PC-9 (cell line): ENCODE data around the gene PKD1L1. TPM values are rescaled to one million over a fixed set of nuclear protein-coding genes. Genes with fewer than 3 reads are reported as not detected.

Experiments
- BruUV-seq: library from RNA; stranded (reverse); fragments of 400-500 nt; replicated peaks from 2 replicates; lab custom pipeline; 2021; lab: Mats Ljungman, UMichigan
- CTCF ChIA-PET: fragments of 300-600 bp; sonication (Branson Sonifier 250); formaldehyde crosslinking; loops from one replicate; lab custom pipeline; 2022; ENCODE audit warnings: antibody characterized with exemption; lab: Charles Lee
- POLR2A ChIA-PET: fragments of 300-600 bp; sonication (Branson Sonifier 250); formaldehyde crosslinking; loops from one replicate; lab custom pipeline; 2022; ENCODE audit warnings: antibody characterized with exemption; ENCODE audit not compliant: unreplicated experiment; lab: Charles Lee
- DNase-seq, 2 experiments: peaks; one replicate each; pipeline versions ENCODE4 v3.0.0 to v3.0.0-alpha.2; 2015 to 2022; ENCODE audit warnings: mixed read lengths in 1 of 2
- H2AFZ ChIP-seq: fragments of 200-600 bp; sonication (generic); 2 replicates; pipeline ENCODE4 v1.8.1; 2017; ENCODE audit warnings: antibody characterized with exemption
- H3F3A ChIP-seq: fragments of 200-600 bp; sonication (generic); 2 replicates; pipeline ENCODE4 v1.8.1; 2017; ENCODE audit warnings: antibody characterized with exemption, mild to moderate bottlenecking, low read depth; ENCODE audit not compliant: insufficient read depth
- H3K27ac ChIP-seq: fragments of 200-600 bp; sonication (generic); 2 replicates; pipeline ENCODE4 v1.6.1; 2016; ENCODE audit warnings: mixed run types
- H3K27me3 ChIP-seq: fragments of 200-600 bp; sonication (generic); 2 replicates; pipeline ENCODE4 v1.6.1; 2016; ENCODE audit warnings: low read depth, mixed run types; ENCODE audit not compliant: insufficient read depth
- H3K36me3 ChIP-seq: fragments of 200-600 bp; sonication (generic); 2 replicates; pipeline ENCODE4 v1.6.1; 2016; ENCODE audit warnings: low read depth, mixed run types
- H3K4me1 ChIP-seq: fragments of 200-600 bp; sonication (generic); replicated peaks from 2 replicates; pipeline ENCODE4 v1.6.1; 2016; ENCODE audit warnings: mixed run types; ENCODE audit not compliant: insufficient read depth
- H3K4me2 ChIP-seq: fragments of 200-600 bp; sonication (generic); 2 replicates; pipeline ENCODE4 v1.6.1; 2017; ENCODE audit warnings: mixed run types
- H3K4me3 ChIP-seq: fragments of 200-600 bp; sonication (generic); 2 replicates; pipeline ENCODE4 v1.6.1; 2016; ENCODE audit warnings: mixed run types
- H3K79me2 ChIP-seq: fragments of 200-600 bp; sonication (generic); 2 replicates; pipeline ENCODE4 v1.6.1; 2017; ENCODE audit warnings: low read depth, mixed run types
- H3K9me2 ChIP-seq: fragments of 200-600 bp; sonication (generic); 2 replicates; pipeline ENCODE4 v1.8.1; 2017; ENCODE audit warnings: mild to moderate bottlenecking; ENCODE audit not compliant: insufficient read depth
- H3K9me3 ChIP-seq: fragments of 200-600 bp; sonication (generic); 2 replicates; pipeline ENCODE4 v1.8.1; 2016; ENCODE audit warnings: low read depth; ENCODE audit not compliant: insufficient read depth
- H4K20me1 ChIP-seq: fragments of 200-600 bp; sonication (generic); 2 replicates; pipeline ENCODE4 v1.8.1; 2017; ENCODE audit not compliant: insufficient read depth
- CTCF ChIP-seq: fragments of 200-600 bp; sonication (generic); conservative IDR thresholded peaks from 2 replicates; pipeline ENCODE4 v1.6.1; 2017; ENCODE audit warnings: mixed run types, antibody characterized with exemption, mild to moderate bottlenecking, moderate library complexity
- EZH2 ChIP-seq: fragments of 200-600 bp; sonication (generic); IDR thresholded peaks from 2 replicates; pipeline ENCODE4 v1.8.0; 2017; ENCODE audit warnings: antibody characterized with exemption, low read depth
- intact Hi-C: fragments of 100-400 bp; cut with micrococcal nuclease; formaldehyde crosslinking; loops from one replicate; pipeline ENCODE4 v1.10.0; 2022; ENCODE audit not compliant: unreplicated experiment
- total RNA-seq: library from RNA; stranded (reverse); gene quantifications from 2 replicates; pipeline ENCODE4 v1.2.3, GENCODE V29; 2021

Gene PKD1L1
- total RNA-seq, 1 experiment from 2014 or later = 0.07 TPM

- ChIA-PET CTCF (no interaction called here), POLR2A (no interaction called here)
- no peaks in the 10 kb centered on the region for H3F3A ChIP-seq
- no peaks in the 10 kb centered on the region for H3K4me1 ChIP-seq
- no peaks in the 10 kb centered on the region for H3K79me2 ChIP-seq
- BruUV-seq = no TSS peak
- DNase-seq = no peak
- H3K9me3 ChIP-seq = 0 out of 2 replicates have a peak, but pooled peaks cover 8% of the 10 kb centered on the region
- TF ChIP-seq EZH2 = no peak
- no peak for TF ChIP-seq CTCF
- H3K27me3 ChIP-seq = no peaks in the 10 kb centered on the region
- no peak overlapping the region for H3K27ac ChIP-seq
- no peak overlapping the region for H3K4me2 ChIP-seq
- intact Hi-C loops = no loop called here
- no peaks in the 10 kb centered on the region for H4K20me1 ChIP-seq
- H3K36me3 ChIP-seq = no peaks in the 10 kb centered on the region
- no peaks in the 10 kb centered on the region for H3K9me2 ChIP-seq
- no peak overlapping the region for H2AFZ ChIP-seq
- H3K4me3 ChIP-seq = no peak overlapping the region
These were observed 200.2 kb downstream of the PKD1L1 start for GRCh38 chr7:47748041-47748440.

DNA sequence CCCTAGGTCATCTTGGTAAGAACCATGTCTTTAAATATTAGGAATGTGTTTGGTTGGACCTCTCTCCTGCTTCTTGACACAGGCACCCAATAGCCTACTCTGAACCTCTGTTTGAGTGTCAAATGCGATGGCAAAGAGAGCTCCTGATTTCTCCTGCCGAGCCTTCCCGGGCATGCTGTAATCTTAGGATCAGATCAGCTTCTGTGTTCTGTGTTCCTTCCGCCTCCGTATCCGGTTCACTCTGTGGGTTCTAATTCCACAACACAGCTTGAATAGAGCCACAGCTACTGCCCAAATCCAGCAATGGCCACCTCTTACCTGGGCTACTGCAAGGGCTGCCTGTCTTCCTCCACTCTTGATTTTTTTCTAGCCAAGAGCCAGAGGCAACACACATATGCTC, 201.1 kb downstream of the PKD1L1 start:
- no peaks in the 10 kb centered on the region for H3K36me3 ChIP-seq
- no peaks in the 10 kb centered on the region for H3K9me2 ChIP-seq
- 0 out of 2 replicates have a peak, but pooled peaks cover 6% of the 10 kb centered on the region for H3K9me3 ChIP-seq
- no peak overlapping the region for H3K4me3 ChIP-seq
- H3K79me2 ChIP-seq = no peaks in the 10 kb centered on the region
- no peak for TF ChIP-seq CTCF
- TF ChIP-seq EZH2 = no peak
- no TSS peak for BruUV-seq
- POLR2A ChIA-PET = no interaction called here
- H3K27me3 ChIP-seq = no peaks in the 10 kb centered on the region
- no peak for DNase-seq
- no peak overlapping the region for H3K4me2 ChIP-seq
- H3K27ac ChIP-seq = no peak overlapping the region
- H2AFZ ChIP-seq = no peak overlapping the region
- no peaks in the 10 kb centered on the region for H3K4me1 ChIP-seq
- H3F3A ChIP-seq = no peaks in the 10 kb centered on the region
- no peaks in the 10 kb centered on the region for H4K20me1 ChIP-seq
- CTCF ChIA-PET = no interaction called here
- intact Hi-C loops = no loop called here

GRCh38 chr7:47746468-47746867, 201.8 kb downstream of the PKD1L1 start:
- Histone ChIP-seq H3K36me3 (no peaks in the 10 kb centered on the region), H4K20me1 (no peaks in the 10 kb centered on the region), H3K4me1 (no peaks in the 10 kb centered on the region), H3K4me3 (no peak overlapping the region), H3K79me2 (no peaks in the 10 kb centered on the region), H3K9me2 (no peaks in the 10 kb centered on the region), H3K27ac (no peak overlapping the region), H2AFZ (no peak overlapping the region), H3F3A (no peaks in the 10 kb centered on the region), H3K9me3 (0 out of 2 replicates have a peak, but pooled peaks cover under 1% of the 10 kb centered on the region), H3K4me2 (no peak overlapping the region), H3K27me3 (no peaks in the 10 kb centered on the region)
- intact Hi-C loops = no loop called here
- ChIA-PET CTCF (no interaction called here), POLR2A (no interaction called here)
- no peak for DNase-seq
- BruUV-seq = no TSS peak
- no peak for TF ChIP-seq EZH2
- no peak for TF ChIP-seq CTCF
